ENCODE measurements around the gene FIG4. TPM values are rescaled to one million over a fixed set of nuclear protein-coding genes. Genes with fewer than 3 reads are reported as not detected.
"Not testable (repeated sequence)": the region's sequence is repeated elsewhere in the genome, so short reads cannot be mapped to it uniquely, and the experiment has no call there.

Gene FIG4
- total RNA-seq, 5 donors from 2014 or later (not counting 1 experiment from before 2014, with no cell fraction given): 10.5 to 13.5 (median 11.5) TPM

- H3K27ac Mint-ChIP-seq: no peak overlapping the region
- no peaks in the 10 kb centered on the region for H3K27me3 Mint-ChIP-seq
- Histone ChIP-seq H3K4me3 (ENCODE audit: control insufficient read depth in 1 of 2, extremely low read depth in 1 of 2, low read length in 1 of 2) (no peak overlapping the region), H3K27me3 (replicated peaks in 1 of 2; ENCODE audit: control insufficient read depth in 2 of 2, extremely low read depth in 1 of 2, insufficient read depth in 2 of 2, low read length in 1 of 2) (no peaks in the 10 kb centered on the region), H3K27ac (ENCODE audit: low read length) (no peak overlapping the region), H3K36me3 (ENCODE audit: control insufficient read depth in 2 of 2, extremely low read depth in 1 of 2, insufficient read depth in 1 of 2, low read length in 1 of 2) (peaks cover 0 to 18% of the 10 kb centered on the region in 2 donors), H3K9me3 (no peaks in the 10 kb centered on the region), H3K4me1 (ENCODE audit: control insufficient read depth in 1 of 2, extremely low read depth in 1 of 2, insufficient read depth in 2 of 2, low read length in 2 of 2) (no peaks in the 10 kb centered on the region)
- CTCF ChIA-PET: no interaction called here
- H3K4me1 Mint-ChIP-seq: peaks cover 0 to 9% (median 9%) of the 10 kb centered on the region in 3 donors
- ATAC-seq (replicated peaks in 1 of 4) (no peak), DNase-seq (no peak)
- peaks cover 67% of the 10 kb centered on the region for H3K36me3 Mint-ChIP-seq
- WGBS (ENCODE audit: insufficient coverage): 67% methylated on average over 1 of the region's 5 CpGs
- POLR2A ChIA-PET: no interaction called here
- H3K4me3 Mint-ChIP-seq: no peak overlapping the region
- peaks cover 0 to 4% (median 0%) of the 10 kb centered on the region in 3 donors for H3K9me3 Mint-ChIP-seq
Measured at GRCh38 chr6:109768485-109768884, 77.4 kb downstream of the FIG4 start.

GRCh38 chr6:109769213-109769612 is 78.1 kb downstream of the FIG4 start:
- peaks cover 0 to 17% of the 10 kb centered on the region in 2 donors for H3K36me3 ChIP-seq (ENCODE audit: control insufficient read depth in 2 of 2, extremely low read depth in 1 of 2, insufficient read depth in 1 of 2, low read length in 1 of 2)
- no peak overlapping the region for H3K4me3 ChIP-seq (ENCODE audit: control insufficient read depth in 1 of 2, extremely low read depth in 1 of 2, low read length in 1 of 2)
- H3K27ac Mint-ChIP-seq: no peak overlapping the region
- H3K4me1 Mint-ChIP-seq: peaks cover 0 to 9% (median 9%) of the 10 kb centered on the region in 3 donors
- H3K27ac ChIP-seq (ENCODE audit: low read length): no peak overlapping the region
- POLR2A ChIA-PET: no interaction called here
- 80% methylated on average over 3 of the region's 3 CpGs for WGBS (ENCODE audit: insufficient coverage)
- peaks cover 0 to 4% (median 0%) of the 10 kb centered on the region in 3 donors for H3K9me3 Mint-ChIP-seq
- H3K36me3 Mint-ChIP-seq: peaks cover 62% of the 10 kb centered on the region
- no peaks in the 10 kb centered on the region for H3K9me3 ChIP-seq
- no peak overlapping the region for H3K4me3 Mint-ChIP-seq
- H3K27me3 ChIP-seq (replicated peaks in 1 of 2; ENCODE audit: control insufficient read depth in 2 of 2, extremely low read depth in 1 of 2, insufficient read depth in 2 of 2, low read length in 1 of 2): no peaks in the 10 kb centered on the region
- CTCF ChIA-PET: interaction anchor here in 1 of 2 donors (0.6 kb wide), 1 partner anchor 9 kb away, joined by 3 read pairs; no protein-coding TSS in a partner anchor
- H3K4me1 ChIP-seq (ENCODE audit: control insufficient read depth in 1 of 2, extremely low read depth in 1 of 2, insufficient read depth in 2 of 2, low read length in 2 of 2): no peaks in the 10 kb centered on the region
- no peaks in the 10 kb centered on the region for H3K27me3 Mint-ChIP-seq
- DNase-seq (no peak), ATAC-seq (replicated peaks in 1 of 4) (no peak)

- POLR2A ChIA-PET: interaction anchor here in 1 of 2 donors (0.6 kb wide), 1 partner anchor 197 kb away, joined by 9 read pairs; no protein-coding TSS in a partner anchor
Measured at GRCh38 chr6:109770047-109770446, 79.0 kb downstream of the FIG4 start.

GRCh38 chr6:109770779-109771178 is 79.7 kb downstream of the FIG4 start:
- ChIA-PET CTCF (no interaction called here), POLR2A (no interaction called here)
- Mint-ChIP-seq H3K27me3 (no peaks in the 10 kb centered on the region), H3K4me1 (peaks cover 0 to 9% (median 9%) of the 10 kb centered on the region in 3 donors), H3K36me3 (peaks cover 56% of the 10 kb centered on the region), H3K27ac (no peak overlapping the region), H3K9me3 (peaks cover 0 to 4% (median 0%) of the 10 kb centered on the region in 3 donors), H3K4me3 (no peak overlapping the region)
- Histone ChIP-seq H3K36me3 (ENCODE audit: control insufficient read depth in 2 of 2, extremely low read depth in 1 of 2, insufficient read depth in 1 of 2, low read length in 1 of 2) (peaks cover 0 to 15% of the 10 kb centered on the region in 2 donors), H3K4me3 (ENCODE audit: control insufficient read depth in 1 of 2, extremely low read depth in 1 of 2, low read length in 1 of 2) (no peak overlapping the region), H3K27ac (ENCODE audit: low read length) (no peak overlapping the region), H3K9me3 (no peaks in the 10 kb centered on the region), H3K4me1 (ENCODE audit: control insufficient read depth in 1 of 2, extremely low read depth in 1 of 2, insufficient read depth in 2 of 2, low read length in 2 of 2) (no peaks in the 10 kb centered on the region), H3K27me3 (replicated peaks in 1 of 2; ENCODE audit: control insufficient read depth in 2 of 2, extremely low read depth in 1 of 2, insufficient read depth in 2 of 2, low read length in 1 of 2) (no peaks in the 10 kb centered on the region)
- no CpG with 5 or more reads among the region's 5 CpGs for WGBS (ENCODE audit: insufficient coverage)
- ATAC-seq (replicated peaks in 1 of 4) (no peak), DNase-seq (no peak)

More at GRCh38 chr6:109770047-109770446, 79.0 kb downstream of the FIG4 start:
- H3K4me3 Mint-ChIP-seq: no peak overlapping the region
- H3K27ac Mint-ChIP-seq: no peak overlapping the region
- Histone ChIP-seq H3K27me3 (replicated peaks in 1 of 2; ENCODE audit: control insufficient read depth in 2 of 2, extremely low read depth in 1 of 2, insufficient read depth in 2 of 2, low read length in 1 of 2) (no peaks in the 10 kb centered on the region), H3K4me3 (ENCODE audit: control insufficient read depth in 1 of 2, extremely low read depth in 1 of 2, low read length in 1 of 2) (no peak overlapping the region), H3K36me3 (ENCODE audit: control insufficient read depth in 2 of 2, extremely low read depth in 1 of 2, insufficient read depth in 1 of 2, low read length in 1 of 2) (peaks cover 0 to 15% of the 10 kb centered on the region in 2 donors), H3K27ac (ENCODE audit: low read length) (no peak overlapping the region), H3K4me1 (ENCODE audit: control insufficient read depth in 1 of 2, extremely low read depth in 1 of 2, insufficient read depth in 2 of 2, low read length in 2 of 2) (no peaks in the 10 kb centered on the region), H3K9me3 (no peaks in the 10 kb centered on the region)
- ATAC-seq (replicated peaks in 1 of 4) (no peak), DNase-seq (no peak)
- no CpG with 5 or more reads among the region's 2 CpGs for WGBS (ENCODE audit: insufficient coverage)
- peaks cover 0 to 4% (median 0%) of the 10 kb centered on the region in 3 donors for H3K9me3 Mint-ChIP-seq
- no peaks in the 10 kb centered on the region for H3K27me3 Mint-ChIP-seq
- H3K36me3 Mint-ChIP-seq: peaks cover 58% of the 10 kb centered on the region
- CTCF ChIA-PET: no interaction called here
- H3K4me1 Mint-ChIP-seq: peaks cover 0 to 9% (median 9%) of the 10 kb centered on the region in 3 donors

GRCh38 chr6:109771939-109772755 is 81.1 kb downstream of the FIG4 start:
- H3K4me1 ChIP-seq (ENCODE audit: control insufficient read depth in 1 of 2, extremely low read depth in 1 of 2, insufficient read depth in 2 of 2, low read length in 2 of 2); H3K4me3 ChIP-seq (ENCODE audit: control insufficient read depth in 1 of 2, extremely low read depth in 1 of 2, low read length in 1 of 2); DNase-seq; H3K27ac Mint-ChIP-seq; H3K4me1 Mint-ChIP-seq; H3K9me3 Mint-ChIP-seq; H3K27me3 Mint-ChIP-seq; H3K36me3 ChIP-seq (ENCODE audit: control insufficient read depth in 2 of 2, extremely low read depth in 1 of 2, insufficient read depth in 1 of 2, low read length in 1 of 2); H3K9me3 ChIP-seq; ATAC-seq (replicated peaks in 1 of 4); CTCF ChIA-PET; H3K4me3 Mint-ChIP-seq; H3K27me3 ChIP-seq (replicated peaks in 1 of 2; ENCODE audit: control insufficient read depth in 2 of 2, extremely low read depth in 1 of 2, insufficient read depth in 2 of 2, low read length in 1 of 2); H3K27ac ChIP-seq (ENCODE audit: low read length): not testable (repeated sequence)
- WGBS (ENCODE audit: insufficient coverage): no CpG with 5 or more reads among the region's 7 CpGs
- H3K36me3 Mint-ChIP-seq: peaks cover 48% of the 10 kb centered on the region
- POLR2A ChIA-PET: interaction anchor here in 1 of 2 donors (0.7 kb wide), 1 partner anchor 704 kb away, joined by 8 read pairs; no protein-coding TSS in a partner anchor

GRCh38 chr6:109772883-109773431 is 81.9 kb downstream of the FIG4 start:
- Mint-ChIP-seq H3K36me3 (peaks cover 48% of the 10 kb centered on the region), H3K4me3 (no peak overlapping the region), H3K4me1 (peaks cover 0 to 9% (median 9%) of the 10 kb centered on the region in 3 donors)

More at GRCh38 chr6:109772883-109773431, 81.9 kb downstream of the FIG4 start:
- POLR2A ChIA-PET: no interaction called here
- H3K27me3 ChIP-seq (replicated peaks in 1 of 2; ENCODE audit: control insufficient read depth in 2 of 2, extremely low read depth in 1 of 2, insufficient read depth in 2 of 2, low read length in 1 of 2): no peaks in the 10 kb centered on the region
- H3K4me1 ChIP-seq (ENCODE audit: control insufficient read depth in 1 of 2, extremely low read depth in 1 of 2, insufficient read depth in 2 of 2, low read length in 2 of 2): no peaks in the 10 kb centered on the region
- no peak overlapping the region for H3K4me3 ChIP-seq (ENCODE audit: control insufficient read depth in 1 of 2, extremely low read depth in 1 of 2, low read length in 1 of 2)
- H3K9me3 ChIP-seq: no peaks in the 10 kb centered on the region
- 100% methylated on average over 1 of the region's 1 CpG for whole genome bisulfite sequencing (ENCODE audit: insufficient coverage)
- CTCF ChIA-PET: no interaction called here
- Mint-ChIP-seq H3K27me3 (no peaks in the 10 kb centered on the region), H3K9me3 (peaks cover 0 to 4% (median 0%) of the 10 kb centered on the region in 3 donors), H3K27ac (no peak overlapping the region)
- DNase-seq (no peak), ATAC-seq (replicated peaks in 1 of 4) (no peak)
- H3K36me3 ChIP-seq (ENCODE audit: control insufficient read depth in 2 of 2, extremely low read depth in 1 of 2, insufficient read depth in 1 of 2, low read length in 1 of 2): peaks cover 0 to 5% of the 10 kb centered on the region in 2 donors
- H3K27ac ChIP-seq (ENCODE audit: low read length): no peak overlapping the region
